Loucy (cell line): ENCODE measurements around the gene ARL13B.
A peak's percentile ranks its signal among the peaks of the same experiment; 100 is the strongest.

ENCODE experiments used
- H2AFZ ChIP-seq: fragments of 200-600 bp; sonication (generic); 2 replicates; pipeline ENCODE4 v1.6.0; 2016; ENCODE audit warnings: antibody characterized with exemption, mild to moderate bottlenecking, low read length, moderate library complexity
- H3F3A ChIP-seq: fragments of 200-600 bp; 2 replicates; pipeline ENCODE4 v1.6.0; 2016; ENCODE audit warnings: antibody characterized with exemption, low read depth, mild to moderate bottlenecking
- H3K27me3 ChIP-seq: fragments of 200-600 bp; sonication (generic); 2 replicates; pipeline ENCODE4 v1.6.1; 2014; ENCODE audit warnings: low read length, mild to moderate bottlenecking; ENCODE audit not compliant: insufficient read depth, poor library complexity, severe bottlenecking
- H3K36me3 ChIP-seq: fragments of 200-600 bp; sonication (generic); 2 replicates; pipeline ENCODE4 v1.6.1; 2016; ENCODE audit warnings: low read length; ENCODE audit not compliant: insufficient read depth
- H3K4me1 ChIP-seq: fragments of 200-600 bp; sonication (generic); 2 replicates; pipeline ENCODE4 v1.5.1; 2014; ENCODE audit warnings: low read length, mild to moderate bottlenecking; ENCODE audit not compliant: insufficient read depth, poor library complexity, severe bottlenecking
- H3K4me2 ChIP-seq: fragments of 200-600 bp; sonication (generic); 2 replicates; pipeline ENCODE4 v1.6.0; 2014; ENCODE audit warnings: antibody characterized with exemption, low read length, low read depth, mild to moderate bottlenecking; ENCODE audit not compliant: poor library complexity, severe bottlenecking
- H3K4me3 ChIP-seq: fragments of 200-600 bp; sonication (generic); 2 replicates; pipeline ENCODE4 v1.5.1; 2014; ENCODE audit warnings: low read length, mild to moderate bottlenecking, mixed read lengths; ENCODE audit not compliant: poor library complexity, severe bottlenecking
- H3K79me2 ChIP-seq: fragments of 200-600 bp; sonication (generic); 2 replicates; pipeline ENCODE4 v1.6.1; 2014; ENCODE audit warnings: low read length; ENCODE audit not compliant: insufficient read depth
- H3K9ac ChIP-seq: fragments of 200-600 bp; sonication (generic); 2 replicates; pipeline ENCODE4 v1.6.0; 2014; ENCODE audit warnings: mild to moderate bottlenecking, low read depth, low read length, moderate library complexity; ENCODE audit not compliant: poor library complexity, severe bottlenecking
- H3K9me2 ChIP-seq: fragments of 200-600 bp; sonication (generic); replicated peaks from 2 replicates; pipeline ENCODE4 v1.6.1; 2016; ENCODE audit warnings: low read depth, low read length, mixed read lengths
- H3K9me3 ChIP-seq: fragments of 200-600 bp; sonication (generic); 2 replicates; pipeline ENCODE4 v1.6.1; 2014; ENCODE audit warnings: mild to moderate bottlenecking, antibody characterized with exemption, low read length, low read depth; ENCODE audit not compliant: insufficient read depth
- H4K20me1 ChIP-seq: fragments of 200-600 bp; sonication (generic); 2 replicates; pipeline ENCODE4 v1.6.0; 2014; ENCODE audit warnings: antibody characterized with exemption, low read length, mild to moderate bottlenecking; ENCODE audit not compliant: insufficient read depth, poor library complexity, severe bottlenecking
- CTCF ChIP-seq: fragments of 200-600 bp; sonication (generic); conservative IDR thresholded peaks from 2 replicates; pipeline ENCODE4 v1.5.1; 2014; ENCODE audit warnings: mild to moderate bottlenecking, antibody characterized with exemption, low read length
- EZH2phosphoT487 ChIP-seq: fragments of 200-600 bp; IDR thresholded peaks from 2 replicates; pipeline ENCODE4 v1.6.1; 2018; ENCODE audit warnings: antibody characterized with exemption, mild to moderate bottlenecking, moderate library complexity, borderline replicate concordance

Gene ARL13B

GRCh38 chr3:93979850-93980676, at the start of gene ARL13B:
ARL13B (plus strand) TSS chr3:93980155; CDS start chr3:93980424, 269 bp downstream.
- Histone ChIP-seq H3K36me3 (no peaks in the 10 kb centered on the region), H4K20me1 (peaks cover 10% of the 10 kb centered on the region), H3K9me2 (no peaks in the 10 kb centered on the region), H3K4me2 (peak within 1 kb of the TSS; percentile 90), H2AFZ (peak within 1 kb of the TSS; percentile 96), H3K4me3 (peak within 1 kb of the TSS; percentile 83), H3K4me1 (peaks cover 30% of the 10 kb centered on the region), H3K9ac (peak within 1 kb of the TSS; percentile 64), H3K27me3 (no peaks in the 10 kb centered on the region), H3K79me2 (peaks cover 16% of the 10 kb centered on the region), H3K9me3 (no peaks in the 10 kb centered on the region), H3F3A (peaks cover 3% of the 10 kb centered on the region; the same call in 1 of the 2 replicates)
- no peak for TF ChIP-seq CTCF
- no peak for TF ChIP-seq EZH2phosphoT487

GRCh38 chr3:93931597-93932229, 48.2 kb upstream of the ARL13B start:
- Histone ChIP-seq H3K9me3 (no peaks in the 10 kb centered on the region; the same call in 1 of the 2 replicates), H3K4me1 (no peaks in the 10 kb centered on the region), H3F3A (no peaks in the 10 kb centered on the region), H2AFZ (no peak overlapping the region), H4K20me1 (no peaks in the 10 kb centered on the region), H3K36me3 (no peaks in the 10 kb centered on the region), H3K79me2 (no peaks in the 10 kb centered on the region), H3K9me2 (no peaks in the 10 kb centered on the region), H3K27me3 (no peaks in the 10 kb centered on the region), H3K9ac (no peak overlapping the region), H3K4me2 (no peak overlapping the region), H3K4me3 (no peak overlapping the region)
- TF ChIP-seq EZH2phosphoT487, result no peak
- no peak for TF ChIP-seq CTCF

GRCh38 chr3:93934366-93935046, 45.4 kb upstream of the ARL13B start:
- no peak overlapping the region for H3K4me3 ChIP-seq
- no peaks in the 10 kb centered on the region for H4K20me1 ChIP-seq
- no peaks in the 10 kb centered on the region; the same call in 1 of the 2 replicates for H3K9me3 ChIP-seq
- H3F3A ChIP-seq, result no peaks in the 10 kb centered on the region
- H3K27me3 ChIP-seq, result no peaks in the 10 kb centered on the region
- no peaks in the 10 kb centered on the region for H3K9me2 ChIP-seq
- H3K4me2 ChIP-seq, result no peak overlapping the region
- TF ChIP-seq CTCF (no peak), EZH2phosphoT487 (no peak)
- no peaks in the 10 kb centered on the region for H3K4me1 ChIP-seq
- no peaks in the 10 kb centered on the region for H3K36me3 ChIP-seq
- no peaks in the 10 kb centered on the region for H3K79me2 ChIP-seq
- no peak overlapping the region for H3K9ac ChIP-seq
- no peak overlapping the region for H2AFZ ChIP-seq
